GM23338 (cell line): ENCODE data around the gene DNAAF8.

ENCODE experiments used
- ETS1 ChIP-seq: IDR thresholded peaks from 2 replicates; pipeline ENCODE4 v1.6.1; 2016; ENCODE audit warnings: antibody characterized with exemption
- EZH2 ChIP-seq: fragments of 200-600 bp; sonication (generic); IDR thresholded peaks from one replicate; pipeline ENCODE4 v1.8.0; 2017; ENCODE audit warnings: antibody characterized with exemption, mild to moderate bottlenecking, low read depth; ENCODE audit not compliant: unreplicated experiment
- JUNB ChIP-seq: IDR thresholded peaks from one replicate; pipeline ENCODE4 v1.6.1; 2016; ENCODE audit warnings: antibody characterized with exemption; ENCODE audit not compliant: unreplicated experiment
- POLR2AphosphoS5 ChIP-seq: IDR thresholded peaks from 2 replicates; pipeline ENCODE4 v1.6.1; 2016; ENCODE audit warnings: antibody characterized with exemption, low read depth
- TF ChIP-seq, protein P1 (sequence below), 2 experiments: fragments of 200-600 bp in 1 of 2; sonication (generic) in 1 of 2; conservative IDR thresholded peaks; 2 replicates each; pipeline versions ENCODE4 v1.5.1 to v1.6.1; 2016 to 2017; ENCODE audit warnings: antibody characterized with exemption in 2 of 2, low read depth in 2 of 2, mild to moderate bottlenecking in 2 of 2, moderate library complexity in 1 of 2
- TF ChIP-seq, protein P2 (sequence below): IDR thresholded peaks from one replicate; pipeline ENCODE4 v1.6.1; 2018; ENCODE audit warnings: antibody characterized with exemption; ENCODE audit not compliant: unreplicated experiment

- TF ChIP-seq, protein P1, sequence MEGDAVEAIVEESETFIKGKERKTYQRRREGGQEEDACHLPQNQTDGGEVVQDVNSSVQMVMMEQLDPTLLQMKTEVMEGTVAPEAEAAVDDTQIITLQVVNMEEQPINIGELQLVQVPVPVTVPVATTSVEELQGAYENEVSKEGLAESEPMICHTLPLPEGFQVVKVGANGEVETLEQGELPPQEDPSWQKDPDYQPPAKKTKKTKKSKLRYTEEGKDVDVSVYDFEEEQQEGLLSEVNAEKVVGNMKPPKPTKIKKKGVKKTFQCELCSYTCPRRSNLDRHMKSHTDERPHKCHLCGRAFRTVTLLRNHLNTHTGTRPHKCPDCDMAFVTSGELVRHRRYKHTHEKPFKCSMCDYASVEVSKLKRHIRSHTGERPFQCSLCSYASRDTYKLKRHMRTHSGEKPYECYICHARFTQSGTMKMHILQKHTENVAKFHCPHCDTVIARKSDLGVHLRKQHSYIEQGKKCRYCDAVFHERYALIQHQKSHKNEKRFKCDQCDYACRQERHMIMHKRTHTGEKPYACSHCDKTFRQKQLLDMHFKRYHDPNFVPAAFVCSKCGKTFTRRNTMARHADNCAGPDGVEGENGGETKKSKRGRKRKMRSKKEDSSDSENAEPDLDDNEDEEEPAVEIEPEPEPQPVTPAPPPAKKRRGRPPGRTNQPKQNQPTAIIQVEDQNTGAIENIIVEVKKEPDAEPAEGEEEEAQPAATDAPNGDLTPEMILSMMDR (conservative IDR thresholded peaks at IDR 0.05; ENCODE audit: low read depth in 2 of 2): no peak
- TF ChIP-seq EZH2: no peak
- no peak for TF ChIP-seq POLR2AphosphoS5
- TF ChIP-seq ETS1: no peak
- no peak for TF ChIP-seq JUNB
- TF ChIP-seq, protein P2, sequence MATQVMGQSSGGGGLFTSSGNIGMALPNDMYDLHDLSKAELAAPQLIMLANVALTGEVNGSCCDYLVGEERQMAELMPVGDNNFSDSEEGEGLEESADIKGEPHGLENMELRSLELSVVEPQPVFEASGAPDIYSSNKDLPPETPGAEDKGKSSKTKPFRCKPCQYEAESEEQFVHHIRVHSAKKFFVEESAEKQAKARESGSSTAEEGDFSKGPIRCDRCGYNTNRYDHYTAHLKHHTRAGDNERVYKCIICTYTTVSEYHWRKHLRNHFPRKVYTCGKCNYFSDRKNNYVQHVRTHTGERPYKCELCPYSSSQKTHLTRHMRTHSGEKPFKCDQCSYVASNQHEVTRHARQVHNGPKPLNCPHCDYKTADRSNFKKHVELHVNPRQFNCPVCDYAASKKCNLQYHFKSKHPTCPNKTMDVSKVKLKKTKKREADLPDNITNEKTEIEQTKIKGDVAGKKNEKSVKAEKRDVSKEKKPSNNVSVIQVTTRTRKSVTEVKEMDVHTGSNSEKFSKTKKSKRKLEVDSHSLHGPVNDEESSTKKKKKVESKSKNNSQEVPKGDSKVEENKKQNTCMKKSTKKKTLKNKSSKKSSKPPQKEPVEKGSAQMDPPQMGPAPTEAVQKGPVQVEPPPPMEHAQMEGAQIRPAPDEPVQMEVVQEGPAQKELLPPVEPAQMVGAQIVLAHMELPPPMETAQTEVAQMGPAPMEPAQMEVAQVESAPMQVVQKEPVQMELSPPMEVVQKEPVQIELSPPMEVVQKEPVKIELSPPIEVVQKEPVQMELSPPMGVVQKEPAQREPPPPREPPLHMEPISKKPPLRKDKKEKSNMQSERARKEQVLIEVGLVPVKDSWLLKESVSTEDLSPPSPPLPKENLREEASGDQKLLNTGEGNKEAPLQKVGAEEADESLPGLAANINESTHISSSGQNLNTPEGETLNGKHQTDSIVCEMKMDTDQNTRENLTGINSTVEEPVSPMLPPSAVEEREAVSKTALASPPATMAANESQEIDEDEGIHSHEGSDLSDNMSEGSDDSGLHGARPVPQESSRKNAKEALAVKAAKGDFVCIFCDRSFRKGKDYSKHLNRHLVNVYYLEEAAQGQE: no peak
Measured at GRCh38 chr16:4714996-4715395, 19.3 kb upstream of the DNAAF8 start.
